Erythroblast (primary cell): ENCODE data around the gene ERICH2.

Source experiments
- GATA1 ChIP-seq: IDR thresholded peaks from 2 replicates; pipeline ENCODE4 v1.6.1; 2011; ENCODE audit warnings: low read depth, mild to moderate bottlenecking, control low read depth, low read length, moderate library complexity
- POLR2A ChIP-seq: IDR thresholded peaks from 2 replicates; pipeline ENCODE4 v1.6.1; 2011; ENCODE audit warnings: mild to moderate bottlenecking, low read length

GRCh38 chr2:170824526-170825015 is 54.4 kb downstream of the ERICH2 start:
- no peak for TF ChIP-seq POLR2A
- TF ChIP-seq GATA1, result no peak
